H9 (cell line): ENCODE measurements around the gene AIFM2. TPM values are rescaled to one million over a fixed set of nuclear protein-coding genes. Genes with fewer than 3 reads are reported as not detected.

Source experiments
- DNase-seq: peaks from one replicate; pipeline ENCODE4 v3.0.0-alpha.2; 2017
- H2AFZ ChIP-seq: one replicate; pipeline ENCODE4 v1.6.1; 2013; ENCODE audit warnings: mild to moderate bottlenecking, low read length, control low read depth, moderate library complexity
- H2AK5ac ChIP-seq: 2 replicates; pipeline ENCODE4 v1.6.1; 2013; ENCODE audit warnings: low read length, control low read depth, mixed read lengths; ENCODE audit not compliant: insufficient read length
- H2BK120ac ChIP-seq: one replicate; pipeline ENCODE4 v1.6.1; 2013; ENCODE audit warnings: low read depth, mild to moderate bottlenecking, low read length, control low read depth, inconsistent platforms; ENCODE audit not compliant: poor library complexity, severe bottlenecking
- H2BK12ac ChIP-seq: 2 replicates; pipeline ENCODE4 v1.6.1; 2013; ENCODE audit warnings: low read length, control low read depth, mixed read lengths, low read depth; ENCODE audit not compliant: insufficient read length
- H2BK15ac ChIP-seq: 2 replicates; pipeline ENCODE4 v1.6.1; 2013; ENCODE audit warnings: low read depth, low read length, control low read depth
- H2BK20ac ChIP-seq: one replicate; pipeline ENCODE4 v1.6.1; 2013; ENCODE audit warnings: low read depth, mild to moderate bottlenecking, low read length, control low read depth, inconsistent platforms; ENCODE audit not compliant: poor library complexity, severe bottlenecking
- H2BK5ac ChIP-seq: 2 replicates; pipeline ENCODE4 v1.6.1; 2013; ENCODE audit warnings: low read length, control low read depth, mixed read lengths; ENCODE audit not compliant: insufficient read length
- H3K14ac ChIP-seq: 2 replicates; pipeline ENCODE4 v1.6.1; 2013; ENCODE audit warnings: low read length, control low read depth; ENCODE audit not compliant: insufficient read depth
- H3K18ac ChIP-seq: 2 replicates; pipeline ENCODE4 v1.6.1; 2013; ENCODE audit warnings: low read depth, mild to moderate bottlenecking, mixed read lengths, low read length, control low read depth; ENCODE audit not compliant: insufficient read length
- H3K23ac ChIP-seq: 2 replicates; pipeline ENCODE4 v1.6.1; 2013; ENCODE audit warnings: low read length, control low read depth, mixed read lengths, low read depth; ENCODE audit not compliant: insufficient read length
- H3K23me2 ChIP-seq: 2 replicates; pipeline ENCODE4 v1.6.1; 2013; ENCODE audit warnings: low read depth, mild to moderate bottlenecking, mixed read lengths, low read length, control low read depth; ENCODE audit not compliant: insufficient read length, poor library complexity, severe bottlenecking
- H3K27ac ChIP-seq: 2 replicates; pipeline ENCODE4 v1.5.1; 2013; ENCODE audit warnings: low read length, control low read depth, mixed read lengths, low read depth; ENCODE audit not compliant: insufficient read length
- H3K27me3 ChIP-seq: 2 replicates; pipeline ENCODE4 v1.6.1; 2013; ENCODE audit warnings: low read length, control low read depth, inconsistent platforms; ENCODE audit not compliant: insufficient read depth
- H3K4ac ChIP-seq: 2 replicates; pipeline ENCODE4 v1.6.1; 2013; ENCODE audit warnings: low read depth, mild to moderate bottlenecking, control low read depth, inconsistent platforms, low read length, moderate library complexity
- H3K4me1 ChIP-seq: 2 replicates; pipeline ENCODE4 v1.6.1; 2013; ENCODE audit warnings: low read length, control low read depth, inconsistent platforms; ENCODE audit not compliant: insufficient read depth
- H3K4me2 ChIP-seq: 2 replicates; pipeline ENCODE4 v1.6.1; 2013; ENCODE audit warnings: low read length, control low read depth, mixed read lengths; ENCODE audit not compliant: insufficient read length, insufficient read depth
- H3K56ac ChIP-seq: 2 replicates; pipeline ENCODE4 v1.6.1; 2013; ENCODE audit warnings: low read depth, mild to moderate bottlenecking, mixed read lengths, low read length, control low read depth; ENCODE audit not compliant: insufficient read length
- H3K79me1 ChIP-seq: 2 replicates; pipeline ENCODE4 v1.6.1; 2013; ENCODE audit warnings: low read depth, mild to moderate bottlenecking, moderate library complexity, low read length, control low read depth, inconsistent platforms; ENCODE audit not compliant: insufficient read depth, poor library complexity, severe bottlenecking
- H3K79me2 ChIP-seq: 2 replicates; pipeline ENCODE4 v1.6.1; 2013; ENCODE audit warnings: low read length, control low read depth, inconsistent platforms; ENCODE audit not compliant: insufficient read depth
- H3K9ac ChIP-seq: 2 replicates; pipeline ENCODE4 v1.6.1; 2013; ENCODE audit warnings: low read length, control low read depth, mixed read lengths; ENCODE audit not compliant: insufficient read length; ENCODE audit errors: extremely low read depth
- H3K9me3 ChIP-seq: one replicate; pipeline ENCODE4 v1.6.1; 2013; ENCODE audit warnings: low read depth, low read length, inconsistent platforms; ENCODE audit not compliant: control insufficient read depth
- H3T11ph ChIP-seq: one replicate; pipeline ENCODE4 v1.6.1; 2013; ENCODE audit warnings: mild to moderate bottlenecking, low read length, control low read depth, inconsistent platforms
- H4K20me1 ChIP-seq: one replicate; pipeline ENCODE4 v1.6.1; 2013; ENCODE audit not compliant: control insufficient read depth, insufficient read length, insufficient read depth
- H4K5ac ChIP-seq: 2 replicates; pipeline ENCODE4 v1.6.1; 2013; ENCODE audit warnings: low read depth, mild to moderate bottlenecking, mixed read lengths, low read length, control low read depth; ENCODE audit not compliant: insufficient read length
- H4K8ac ChIP-seq: replicated peaks from 2 replicates; pipeline ENCODE4 v1.6.1; 2013; ENCODE audit warnings: low read length, control low read depth, mixed read lengths, low read depth; ENCODE audit not compliant: insufficient read length
- H4K91ac ChIP-seq: 2 replicates; pipeline ENCODE4 v1.6.1; 2013; ENCODE audit warnings: low read depth, mild to moderate bottlenecking, moderate library complexity, mixed read lengths, low read length, control low read depth; ENCODE audit not compliant: insufficient read length
- H3K27ac Mint-ChIP-seq, 3 experiments: 2 replicates in 2 of 3; 3 replicates in 1 of 3; pipeline ENCODE4 v1.8.0; 2020 to 2021; ENCODE audit warnings: mixed read lengths in 3 of 3, mild to moderate bottlenecking in 1 of 3, moderate library complexity in 1 of 3
- H3K27me3 Mint-ChIP-seq: 2 replicates; pipeline ENCODE4 v1.8.0; 2021; ENCODE audit warnings: low read depth, mild to moderate bottlenecking, moderate library complexity, mixed read lengths
- H3K36me3 Mint-ChIP-seq, 3 experiments: 2 replicates in 2 of 3; 3 replicates in 1 of 3; pipeline ENCODE4 v1.8.0; 2020 to 2021; ENCODE audit warnings: low read depth in 3 of 3, mixed read lengths in 3 of 3; ENCODE audit not compliant: insufficient read depth in 1 of 3
- H3K4me1 Mint-ChIP-seq, 2 experiments: 2 replicates each; pipeline ENCODE4 v1.8.0; 2020; ENCODE audit warnings: mixed read lengths in 2 of 2
- H3K4me3 Mint-ChIP-seq, 2 experiments: 2 replicates in 1 of 2; 3 replicates in 1 of 2; pipeline ENCODE4 v1.8.0; 2020 to 2021; ENCODE audit warnings: mild to moderate bottlenecking in 2 of 2, mixed read lengths in 2 of 2, moderate library complexity in 1 of 2
- H3K9me3 Mint-ChIP-seq, 2 experiments: 2 replicates in 1 of 2; 3 replicates in 1 of 2; pipeline ENCODE4 v1.8.0; 2020; ENCODE audit warnings: mild to moderate bottlenecking in 2 of 2, mixed read lengths in 2 of 2, moderate library complexity in 1 of 2
- WGBS: extraction: QIAGEN DNeasy Blood & Tissue Kit; methylation state at CpG from one replicate; pipeline ENCODE4 v1.1.7; 2013; ENCODE audit warnings: missing lambda C conversion rate, low lambda C conversion rate, mixed read lengths; ENCODE audit not compliant: insufficient read length; ENCODE audit errors: extremely low coverage; 5-methylcytosine and 5-hydroxymethylcytosine counted together
- total RNA-seq: library from RNA; stranded (reverse); gene quantifications from 2 replicates; pipeline ENCODE4 v1.2.1, GENCODE V29; 2021
- TF ChIP-seq, protein P1 (sequence below): fragments of 200-600 bp; sonication (generic); conservative IDR thresholded peaks from 3 replicates; pipeline ENCODE4 v1.8.0; 2021; ENCODE audit warnings: antibody characterized with exemption, mild to moderate bottlenecking

AIFM2 gene
- total RNA-seq, 1 experiment from 2014 or later = 5.3 TPM

DNA sequence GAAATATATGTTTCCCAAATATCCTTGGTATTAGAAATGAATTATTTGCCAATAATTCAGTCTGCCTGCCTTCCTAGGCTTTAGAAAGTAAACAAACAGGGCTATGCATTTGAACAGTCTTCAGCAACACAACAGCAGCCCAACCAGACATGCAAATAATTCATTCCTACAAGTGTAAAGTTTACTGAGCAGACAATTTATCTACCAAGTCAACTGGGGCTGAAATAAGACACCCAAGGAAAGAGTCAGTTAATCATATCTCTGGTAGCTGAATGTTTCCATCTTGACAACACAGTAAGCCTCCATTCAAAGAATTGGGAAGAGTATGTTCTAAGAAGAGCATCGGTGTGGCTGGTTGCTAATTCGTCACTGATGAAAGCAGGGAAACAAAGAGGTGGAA lies 38.4 kb downstream of the AIFM2 start:
- H3K56ac ChIP-seq = no peak overlapping the region
- H3T11ph ChIP-seq = no peak overlapping the region
- H4K8ac ChIP-seq = no peak overlapping the region
- H2BK120ac ChIP-seq = no peak overlapping the region
- H3K79me2 ChIP-seq = no peaks in the 10 kb centered on the region
- H3K79me1 ChIP-seq = no peaks in the 10 kb centered on the region
- no peak overlapping the region for H2BK15ac ChIP-seq
- no peak overlapping the region for H3K23ac ChIP-seq
- H3K27ac ChIP-seq = no peak overlapping the region
- no peak overlapping the region for H3K14ac ChIP-seq
- H3K18ac ChIP-seq = no peak overlapping the region
- WGBS = no CpG with 5 or more reads among the region's 2 CpGs
- H3K4ac ChIP-seq = no peak overlapping the region
- H3K4me2 ChIP-seq = no peak overlapping the region
- no peak overlapping the region for H3K27ac Mint-ChIP-seq
- H2BK20ac ChIP-seq = no peak overlapping the region
- no peak overlapping the region for H4K5ac ChIP-seq
- H4K20me1 ChIP-seq = no peaks in the 10 kb centered on the region
- H3K23me2 ChIP-seq = no peaks in the 10 kb centered on the region
- no peak overlapping the region for H2BK5ac ChIP-seq
- H3K27me3 Mint-ChIP-seq = no peaks in the 10 kb centered on the region
- no peak for DNase-seq
- H3K4me1 Mint-ChIP-seq = peaks cover 3 to 6% of the 10 kb centered on the region in 2 experiments; a peak in 2 of 4 replicates
- H2AK5ac ChIP-seq = no peak overlapping the region
- H3K27me3 ChIP-seq = no peaks in the 10 kb centered on the region
- no peak overlapping the region for H2AFZ ChIP-seq
- no peak overlapping the region for H2BK12ac ChIP-seq
- no peak overlapping the region for H3K4me3 Mint-ChIP-seq
- 0 out of 2 replicates have a peak, but pooled peaks cover 3% of the 10 kb centered on the region for H3K4me1 ChIP-seq
- no peaks in the 10 kb centered on the region for H3K9me3 Mint-ChIP-seq
- TF ChIP-seq, protein P1, sequence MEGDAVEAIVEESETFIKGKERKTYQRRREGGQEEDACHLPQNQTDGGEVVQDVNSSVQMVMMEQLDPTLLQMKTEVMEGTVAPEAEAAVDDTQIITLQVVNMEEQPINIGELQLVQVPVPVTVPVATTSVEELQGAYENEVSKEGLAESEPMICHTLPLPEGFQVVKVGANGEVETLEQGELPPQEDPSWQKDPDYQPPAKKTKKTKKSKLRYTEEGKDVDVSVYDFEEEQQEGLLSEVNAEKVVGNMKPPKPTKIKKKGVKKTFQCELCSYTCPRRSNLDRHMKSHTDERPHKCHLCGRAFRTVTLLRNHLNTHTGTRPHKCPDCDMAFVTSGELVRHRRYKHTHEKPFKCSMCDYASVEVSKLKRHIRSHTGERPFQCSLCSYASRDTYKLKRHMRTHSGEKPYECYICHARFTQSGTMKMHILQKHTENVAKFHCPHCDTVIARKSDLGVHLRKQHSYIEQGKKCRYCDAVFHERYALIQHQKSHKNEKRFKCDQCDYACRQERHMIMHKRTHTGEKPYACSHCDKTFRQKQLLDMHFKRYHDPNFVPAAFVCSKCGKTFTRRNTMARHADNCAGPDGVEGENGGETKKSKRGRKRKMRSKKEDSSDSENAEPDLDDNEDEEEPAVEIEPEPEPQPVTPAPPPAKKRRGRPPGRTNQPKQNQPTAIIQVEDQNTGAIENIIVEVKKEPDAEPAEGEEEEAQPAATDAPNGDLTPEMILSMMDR = no peak
- H3K9me3 ChIP-seq = no peaks in the 10 kb centered on the region
- H4K91ac ChIP-seq = no peak overlapping the region
- no peak overlapping the region for H3K9ac ChIP-seq
- H3K36me3 Mint-ChIP-seq = peaks cover 0 to 41% (median 10%) of the 10 kb centered on the region in 3 experiments; a peak in 3 of 7 replicates
